ENCODE measurements around the gene SMR3B.

GRCh38 chr4:70371987-70372386 is 10.9 kb upstream of the SMR3B start:
- TF ChIP-seq CTCF (conservative IDR thresholded peaks at IDR 0.05 in 1 of 2, IDR thresholded peaks at IDR 0.05 in 1 of 2; ENCODE audit: low read depth in 1 of 2, low read length in 2 of 2) (no peak), EZH2 (IDR thresholded peaks at IDR 0.05; ENCODE audit: low read length, missing control alignments) (no peak)

Measured in fibroblast of lung (primary cell).